ENCODE measurements around the gene BTC. TPM values are rescaled to one million over a fixed set of nuclear protein-coding genes. Genes with fewer than 3 reads are reported as not detected.
"Not testable (repeated sequence)": the region's sequence is repeated elsewhere in the genome, so short reads cannot be mapped to it uniquely, and the experiment has no call there.

The BTC gene
- total RNA-seq, 1 donor from 2014 or later, result 8.3 TPM

DNA sequence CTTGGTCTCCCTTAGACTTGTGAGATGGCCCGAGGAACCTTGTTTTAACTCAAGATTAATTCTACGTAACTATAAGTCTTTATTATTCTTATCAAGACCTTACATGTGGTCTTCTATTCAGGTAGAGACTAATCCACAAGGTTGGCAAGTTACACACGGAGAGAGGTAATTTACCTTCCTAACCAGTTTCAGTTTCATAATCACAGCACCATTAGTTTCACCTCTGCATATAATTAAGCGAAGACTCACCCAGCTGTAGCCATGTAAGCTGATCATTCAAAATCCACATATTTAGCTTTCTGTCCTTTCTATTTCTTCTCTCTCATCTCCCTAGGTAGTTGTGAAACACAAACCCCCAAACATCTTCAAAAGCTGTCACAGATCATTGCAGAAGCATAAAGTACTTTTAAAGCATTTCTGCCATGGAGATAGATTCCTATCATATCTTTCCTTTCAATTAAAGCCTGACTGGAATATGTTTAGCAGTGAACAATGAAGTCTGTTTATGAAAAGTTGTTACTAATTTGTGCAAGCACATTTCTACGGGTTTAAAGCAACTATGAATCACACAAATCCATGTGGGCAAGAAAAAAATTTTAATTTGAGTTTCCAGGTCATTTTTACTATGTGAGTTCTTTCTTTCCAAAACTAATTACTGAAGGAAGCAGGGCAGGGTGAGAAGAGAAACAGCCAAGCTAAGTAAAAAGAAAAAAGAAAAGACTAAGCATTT lies 78.5 kb downstream of the BTC start:
- Histone ChIP-seq H3K27me3 (ENCODE audit: control insufficient read depth, insufficient read depth, low read length) (no peaks in the 10 kb centered on the region), H3K4me3 (ENCODE audit: low read depth, low read length) (no peak overlapping the region), H3K36me3 (ENCODE audit: control insufficient read depth, insufficient read depth, low read length) (no peaks in the 10 kb centered on the region)
- TF ChIP-seq, protein P1, sequence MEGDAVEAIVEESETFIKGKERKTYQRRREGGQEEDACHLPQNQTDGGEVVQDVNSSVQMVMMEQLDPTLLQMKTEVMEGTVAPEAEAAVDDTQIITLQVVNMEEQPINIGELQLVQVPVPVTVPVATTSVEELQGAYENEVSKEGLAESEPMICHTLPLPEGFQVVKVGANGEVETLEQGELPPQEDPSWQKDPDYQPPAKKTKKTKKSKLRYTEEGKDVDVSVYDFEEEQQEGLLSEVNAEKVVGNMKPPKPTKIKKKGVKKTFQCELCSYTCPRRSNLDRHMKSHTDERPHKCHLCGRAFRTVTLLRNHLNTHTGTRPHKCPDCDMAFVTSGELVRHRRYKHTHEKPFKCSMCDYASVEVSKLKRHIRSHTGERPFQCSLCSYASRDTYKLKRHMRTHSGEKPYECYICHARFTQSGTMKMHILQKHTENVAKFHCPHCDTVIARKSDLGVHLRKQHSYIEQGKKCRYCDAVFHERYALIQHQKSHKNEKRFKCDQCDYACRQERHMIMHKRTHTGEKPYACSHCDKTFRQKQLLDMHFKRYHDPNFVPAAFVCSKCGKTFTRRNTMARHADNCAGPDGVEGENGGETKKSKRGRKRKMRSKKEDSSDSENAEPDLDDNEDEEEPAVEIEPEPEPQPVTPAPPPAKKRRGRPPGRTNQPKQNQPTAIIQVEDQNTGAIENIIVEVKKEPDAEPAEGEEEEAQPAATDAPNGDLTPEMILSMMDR (IDR thresholded peaks at IDR 0.05; ENCODE audit: insufficient read depth, low read length, poor library complexity, severe bottlenecking), result no peak
- peak; percentile 4 for DNase-seq (ENCODE audit: low read depth)

DNA sequence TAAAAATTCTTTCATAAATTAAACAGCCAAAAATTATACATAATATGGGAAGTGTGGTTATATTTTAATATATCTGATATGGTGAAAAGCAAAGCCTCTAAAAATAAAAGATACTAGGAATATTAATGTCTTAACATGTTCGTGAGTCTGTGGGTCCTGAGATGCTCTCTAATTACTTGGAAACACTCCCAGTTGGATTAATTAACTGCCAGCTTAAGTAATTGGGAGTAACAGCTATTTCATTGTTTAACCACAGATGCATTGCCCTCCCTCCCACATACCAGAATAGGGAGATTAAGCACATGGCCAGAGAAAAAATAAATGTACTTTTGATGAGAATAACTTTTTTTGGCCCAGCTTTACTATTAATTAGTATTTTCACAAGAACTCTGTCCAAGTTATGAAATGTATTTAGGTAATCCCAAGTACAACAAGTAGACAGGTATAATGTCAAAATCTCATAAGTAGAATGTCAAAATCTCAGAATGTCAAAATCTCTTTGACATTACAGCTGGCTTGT lies 79.7 kb downstream of the BTC start:
- H3K27me3 ChIP-seq (ENCODE audit: control insufficient read depth, insufficient read depth, low read length), result no peaks in the 10 kb centered on the region

DNA sequence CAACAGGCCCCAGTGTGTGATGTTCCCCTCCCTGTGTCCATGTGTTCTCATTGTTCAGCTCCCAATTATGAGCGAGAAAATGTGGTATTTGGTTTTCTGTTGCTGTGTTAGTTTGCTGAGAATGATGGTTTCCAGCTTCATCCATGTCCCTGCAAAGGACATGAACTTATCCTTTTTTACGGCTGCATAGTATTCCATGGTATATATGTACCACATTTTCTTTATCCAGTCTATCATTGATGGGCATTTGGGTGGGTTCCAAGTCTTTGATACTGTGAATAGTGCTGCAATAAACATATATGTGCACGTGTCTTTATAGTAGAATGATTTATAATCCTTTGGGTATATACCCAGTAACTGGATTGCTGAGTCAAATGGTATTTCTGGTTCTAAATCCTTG lies 86.2 kb downstream of the BTC start:
- H3K36me3 ChIP-seq (ENCODE audit: control insufficient read depth, insufficient read depth, low read length); H3K27me3 ChIP-seq (ENCODE audit: control insufficient read depth, insufficient read depth, low read length); H3K4me3 ChIP-seq (ENCODE audit: low read depth, low read length); DNase-seq (ENCODE audit: low read depth): not testable (repeated sequence)

More for the DNA sequence above, 79.7 kb downstream of the BTC start:
- Histone ChIP-seq H3K4me3 (ENCODE audit: low read depth, low read length) (no peak overlapping the region), H3K36me3 (ENCODE audit: control insufficient read depth, insufficient read depth, low read length) (no peaks in the 10 kb centered on the region)
- no peak for DNase-seq (ENCODE audit: low read depth)
- TF ChIP-seq, protein P1 (IDR thresholded peaks at IDR 0.05; ENCODE audit: insufficient read depth, low read length, poor library complexity, severe bottlenecking), result no peak

Other genes starting within 250 kb of the BTC start
- 3.0 and 3.7 TPM in 2 replicates for gene PARM1, start 138.6 kb upstream of the BTC start, total RNA-seq

Data from kidney epithelial cell (primary cell).